Fibroblast of villous mesenchyme (primary cell): ENCODE results near the gene INPP5B. TPM values are rescaled to one million over a fixed set of nuclear protein-coding genes. Genes with fewer than 3 reads are reported as not detected.
A peak's percentile ranks its signal among the peaks of the same experiment; 100 is the strongest.

ENCODE experiments used
- DNase-seq: peaks from one replicate; pipeline ENCODE4 v3.0.0-alpha.2; 2010; ENCODE audit warnings: low read depth
- H3K4me3 ChIP-seq: 2 replicates; pipeline ENCODE4 v1.5.1; 2011; ENCODE audit warnings: low read depth, mild to moderate bottlenecking, low read length
- total RNA-seq: library from RNA; depleted of rRNA; stranded (reverse); fragments of >200 nt; gene quantifications from 2 replicates; pipeline ENCODE4 v1.2.3, GENCODE V29; 2012
- TF ChIP-seq, protein P1 (sequence below): IDR thresholded peaks from 2 replicates; pipeline ENCODE4 v1.5.1; 2012; ENCODE audit warnings: low read depth, mild to moderate bottlenecking, low read length; ENCODE audit not compliant: insufficient read depth

The INPP5B gene
- total RNA-seq, 1 donor: 31.1 TPM

DNA sequence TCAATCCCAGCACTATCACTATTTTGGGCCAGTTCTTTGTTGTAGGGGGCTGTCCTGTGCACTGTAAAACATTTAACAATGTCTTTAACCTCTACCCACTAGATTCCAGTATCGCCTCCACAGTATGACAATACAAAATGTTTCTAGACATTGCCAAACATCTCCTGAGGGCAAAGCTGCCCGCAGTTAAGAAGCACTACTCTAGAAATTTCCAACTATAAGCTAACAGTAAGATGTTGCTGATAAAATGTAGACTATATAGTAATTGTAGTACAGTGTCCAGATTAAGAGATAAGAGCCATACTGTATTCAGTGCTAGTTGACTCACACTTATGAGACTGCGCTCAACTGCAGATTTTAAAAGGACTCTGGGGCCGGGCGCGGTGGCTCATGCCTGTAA, 92.4 kb downstream of the INPP5B start:
- H3K4me3 ChIP-seq: no peak overlapping the region
- TF ChIP-seq, protein P1, sequence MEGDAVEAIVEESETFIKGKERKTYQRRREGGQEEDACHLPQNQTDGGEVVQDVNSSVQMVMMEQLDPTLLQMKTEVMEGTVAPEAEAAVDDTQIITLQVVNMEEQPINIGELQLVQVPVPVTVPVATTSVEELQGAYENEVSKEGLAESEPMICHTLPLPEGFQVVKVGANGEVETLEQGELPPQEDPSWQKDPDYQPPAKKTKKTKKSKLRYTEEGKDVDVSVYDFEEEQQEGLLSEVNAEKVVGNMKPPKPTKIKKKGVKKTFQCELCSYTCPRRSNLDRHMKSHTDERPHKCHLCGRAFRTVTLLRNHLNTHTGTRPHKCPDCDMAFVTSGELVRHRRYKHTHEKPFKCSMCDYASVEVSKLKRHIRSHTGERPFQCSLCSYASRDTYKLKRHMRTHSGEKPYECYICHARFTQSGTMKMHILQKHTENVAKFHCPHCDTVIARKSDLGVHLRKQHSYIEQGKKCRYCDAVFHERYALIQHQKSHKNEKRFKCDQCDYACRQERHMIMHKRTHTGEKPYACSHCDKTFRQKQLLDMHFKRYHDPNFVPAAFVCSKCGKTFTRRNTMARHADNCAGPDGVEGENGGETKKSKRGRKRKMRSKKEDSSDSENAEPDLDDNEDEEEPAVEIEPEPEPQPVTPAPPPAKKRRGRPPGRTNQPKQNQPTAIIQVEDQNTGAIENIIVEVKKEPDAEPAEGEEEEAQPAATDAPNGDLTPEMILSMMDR: no peak
- no peak for DNase-seq

DNA sequence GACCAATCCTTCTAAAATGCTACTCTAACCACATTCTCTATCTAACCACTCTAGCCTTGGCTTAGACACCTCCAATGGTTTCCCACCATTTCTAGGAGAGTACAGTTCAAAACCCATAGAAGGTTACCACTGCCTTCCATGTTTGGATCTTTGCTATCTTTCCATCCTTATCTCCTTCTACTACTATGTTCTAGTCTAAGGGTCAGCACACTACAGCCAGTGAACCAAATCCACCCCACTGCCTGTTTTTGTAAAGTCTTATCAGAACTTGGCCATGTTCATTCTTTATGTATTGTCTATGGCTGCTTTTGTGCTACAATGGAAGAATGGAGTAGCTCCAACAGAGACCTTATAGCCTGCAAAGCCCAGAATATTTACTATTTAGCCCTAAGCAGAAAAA, 93.7 kb downstream of the INPP5B start:
- no peak for DNase-seq
- no peak overlapping the region for H3K4me3 ChIP-seq
- TF ChIP-seq, protein P1: no peak

DNA sequence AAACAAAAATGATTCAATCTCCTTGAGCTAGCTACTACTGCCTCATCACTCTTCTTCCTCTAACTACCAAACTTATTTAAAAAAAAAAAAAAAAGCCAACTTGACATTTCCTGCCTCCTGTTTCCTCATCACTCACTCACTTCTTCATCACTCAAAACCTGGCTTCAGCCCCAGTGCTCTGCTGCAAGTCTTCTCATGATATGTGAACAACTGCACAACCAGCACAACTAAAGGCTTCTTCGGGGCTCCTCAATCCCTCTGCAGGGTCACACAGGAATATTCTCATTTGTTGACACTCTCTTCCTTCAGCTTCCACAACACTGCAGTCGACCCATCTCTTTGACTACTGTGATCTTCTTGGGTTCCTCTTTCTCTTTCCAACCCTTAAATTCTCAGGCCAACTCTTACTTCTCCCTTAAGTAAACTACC, 95.1 kb downstream of the INPP5B start:
- no peak overlapping the region for H3K4me3 ChIP-seq
- TF ChIP-seq, protein P1: no peak
- no peak for DNase-seq

DNA sequence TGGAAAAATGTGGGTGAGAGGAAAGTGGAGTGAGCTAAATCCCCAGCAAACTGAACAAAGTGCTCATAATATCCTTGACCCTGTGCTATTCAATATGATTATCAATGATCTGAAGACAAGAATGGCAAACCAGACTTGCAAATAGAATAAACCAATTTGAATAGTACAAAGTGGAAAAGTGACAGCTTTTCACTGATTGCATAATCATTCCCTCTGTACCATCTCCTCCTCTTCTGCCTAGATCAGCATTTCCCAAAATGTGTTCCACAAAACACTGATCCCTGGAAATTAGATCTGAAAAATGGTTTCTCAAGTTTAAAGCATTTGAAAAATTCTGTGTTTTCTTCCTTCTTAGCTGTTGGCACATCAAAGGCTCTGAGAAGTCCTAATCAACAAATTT, 95.6 kb downstream of the INPP5B start:
- H3K4me3 ChIP-seq: no peak overlapping the region
- TF ChIP-seq, protein P1: no peak
- no peak for DNase-seq

DNA sequence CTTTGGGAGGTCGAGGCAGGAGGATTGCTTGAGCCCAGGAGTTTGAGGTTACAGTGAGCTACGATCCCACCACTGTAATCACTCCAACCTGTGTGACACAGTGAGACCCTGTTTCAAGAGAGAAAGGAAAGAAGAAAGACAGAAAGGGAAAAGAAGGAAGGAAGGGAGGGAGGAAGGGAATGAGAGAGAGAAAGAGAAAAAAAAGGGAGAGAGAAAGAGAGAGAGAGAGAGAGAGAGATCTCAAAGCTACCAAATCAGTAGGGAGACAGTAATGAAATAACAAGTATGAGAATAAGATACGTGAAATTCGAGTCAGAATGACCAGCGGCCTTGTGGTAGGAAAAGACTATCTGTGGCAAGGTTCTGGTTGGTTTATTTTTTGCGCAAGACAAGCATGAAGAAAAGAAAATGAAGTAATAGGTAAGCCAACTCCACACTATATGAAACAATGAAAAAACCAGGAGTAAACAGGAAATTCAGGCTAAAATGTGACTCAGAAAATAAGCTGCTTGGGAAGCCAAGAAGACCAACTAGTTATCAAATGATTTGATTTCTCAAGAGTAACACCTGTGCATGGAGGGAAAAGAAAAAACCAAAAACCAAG, 96.4 kb downstream of the INPP5B start:
- TF ChIP-seq, protein P1: no peak
- no peak overlapping the region for H3K4me3 ChIP-seq
- peak; percentile 25 for DNase-seq

DNA sequence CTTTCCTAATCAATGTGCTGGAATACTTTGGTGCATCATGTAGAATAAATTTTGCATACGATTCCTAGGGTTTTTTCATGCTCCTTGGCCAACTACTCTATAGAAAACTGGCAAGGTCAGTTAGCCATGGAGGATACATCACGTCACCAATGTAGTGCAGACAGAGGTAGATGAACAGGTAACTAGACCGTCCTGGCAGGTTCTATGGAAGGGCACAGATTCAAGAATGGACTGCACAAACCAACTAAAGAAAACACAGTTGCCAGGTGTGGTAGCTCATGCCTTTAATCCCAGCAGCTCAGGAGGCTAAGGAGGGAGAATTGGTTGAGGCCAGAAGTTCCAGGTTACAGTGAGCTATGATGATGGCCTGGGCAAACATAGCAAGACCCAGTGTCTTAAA, 97.4 kb downstream of the INPP5B start:
- no peak overlapping the region for H3K4me3 ChIP-seq
- no peak for DNase-seq
- TF ChIP-seq, protein P1: no peak

DNA sequence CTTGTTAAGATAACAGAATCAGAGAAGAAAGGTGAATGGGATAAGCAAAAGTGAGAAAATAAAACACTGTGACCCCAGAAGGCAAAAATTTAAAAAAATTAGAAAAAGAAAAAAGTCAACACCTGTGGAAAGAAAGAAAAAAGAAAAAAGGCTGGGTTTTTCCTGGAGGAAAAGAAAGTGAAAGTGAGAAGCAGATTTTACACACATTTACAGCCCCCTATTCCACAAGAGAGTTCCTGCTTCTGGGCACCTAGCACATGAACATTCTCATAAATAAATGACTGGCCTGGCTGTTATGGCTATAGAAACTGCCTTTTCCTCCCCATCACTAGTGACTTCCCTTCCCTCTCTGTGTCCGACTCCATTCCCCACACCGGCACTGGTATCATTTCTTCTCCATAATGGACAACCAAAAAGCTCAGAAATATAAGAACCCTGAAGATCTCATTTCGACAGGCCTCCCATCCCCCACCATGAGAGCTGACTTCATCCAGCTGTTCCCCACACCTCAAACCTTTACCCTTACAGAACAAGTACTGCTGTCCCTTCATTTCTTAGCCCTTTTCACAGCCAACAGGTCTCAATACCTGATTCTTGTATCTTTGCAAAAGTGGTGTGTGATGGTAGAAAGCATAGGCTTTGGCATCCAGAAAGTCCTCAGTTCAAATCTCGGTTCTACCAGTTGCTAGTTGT, 100.1 kb downstream of the INPP5B start:
- no peak overlapping the region for H3K4me3 ChIP-seq
- peak; percentile 29 for DNase-seq
- TF ChIP-seq, protein P1: no peak
